SK-N-MC (cell line): Measurements from ENCODE around the gene MANEAL.

Source experiments
- EZH2 ChIP-seq: fragments of 200-600 bp; sonication (generic); IDR thresholded peaks from one replicate; pipeline ENCODE4 v1.6.1; 2017; ENCODE audit warnings: antibody characterized with exemption
- FOXP2 ChIP-seq: optimal IDR thresholded peaks from 2 replicates; pipeline ENCODE3; 2011; ENCODE audit warnings: mild to moderate bottlenecking, moderate library complexity; ENCODE audit not compliant: insufficient read depth; ENCODE audit errors: extremely low read length, control extremely low read depth
- POLR2AphosphoS5 ChIP-seq: IDR thresholded peaks from 2 replicates; pipeline ENCODE4 v1.6.1; 2012; ENCODE audit warnings: mild to moderate bottlenecking, low read depth, low read length, borderline replicate concordance

DNA sequence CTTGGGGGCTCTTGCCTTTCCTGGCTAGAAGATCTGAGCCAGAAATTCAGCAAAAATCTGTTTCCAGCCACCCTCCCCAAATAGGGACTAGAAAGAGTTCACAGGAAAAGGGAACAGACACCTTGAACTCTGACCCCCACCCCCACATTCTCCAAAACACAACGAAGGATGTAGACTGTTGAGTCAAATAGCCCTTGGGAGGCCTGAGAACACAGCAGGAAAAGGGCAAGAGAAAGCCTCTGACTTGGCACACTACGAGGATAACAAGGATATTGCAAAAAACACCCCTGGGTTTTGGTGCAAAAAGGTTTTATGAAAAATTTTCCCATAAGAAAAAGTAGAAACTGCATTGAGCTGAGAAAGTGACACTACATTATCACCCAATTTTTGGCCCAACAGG lies 16.3 kb downstream of the MANEAL start:
- no peak for TF ChIP-seq POLR2AphosphoS5
- TF ChIP-seq EZH2 = no peak
- no peak for TF ChIP-seq FOXP2
